Measurements from ENCODE around the gene MAP7.

MAP7 gene

GRCh38 chr6:136527831-136528230 is 22.4 kb downstream of the MAP7 start:
- CTCF ChIA-PET = interaction anchor here (1.2 kb wide), 2 partner anchors 11 to 12 kb away, joined by 4 read pairs; no protein-coding TSS in a partner anchor
- TF ChIP-seq CTCF (IDR thresholded peaks at IDR 0.05; ENCODE audit: control extremely low read depth, extremely low read depth, low read depth, missing control alignments) = no peak
- no peak for DNase-seq (ENCODE audit: extremely low spot score)
- POLR2A ChIA-PET = no interaction called here

GRCh38 chr6:136526937-136527336 is 23.3 kb downstream of the MAP7 start:
- no peak for DNase-seq (ENCODE audit: extremely low spot score)
- CTCF ChIA-PET = interaction anchor here (1.3 to 1.4 kb wide), 2 partner anchors 18 to 20 kb away, joined by 3 read pairs; no protein-coding TSS in a partner anchor
- POLR2A ChIA-PET = no interaction called here
- no peak for TF ChIP-seq CTCF (IDR thresholded peaks at IDR 0.05; ENCODE audit: control extremely low read depth, extremely low read depth, low read depth, missing control alignments)

- CTCF ChIA-PET = interaction anchor here (1.2 to 1.4 kb wide), 3 partner anchors 15 to 20 kb away, joined by 3 read pairs; no protein-coding TSS in a partner anchor
- peak; percentile 31 for DNase-seq (ENCODE audit: extremely low spot score)
- POLR2A ChIA-PET = no interaction called here
- TF ChIP-seq CTCF (IDR thresholded peaks at IDR 0.05; ENCODE audit: control extremely low read depth, extremely low read depth, low read depth, missing control alignments) = no peak
These were observed 23.9 kb downstream of the MAP7 start for GRCh38 chr6:136526196-136526930.

GRCh38 chr6:136525586-136526195 is 24.5 kb downstream of the MAP7 start:
- TF ChIP-seq CTCF (IDR thresholded peaks at IDR 0.05; ENCODE audit: control extremely low read depth, extremely low read depth, low read depth, missing control alignments) = no peak
- ChIA-PET CTCF (interaction anchor here (1.2 to 1.3 kb wide), 2 partner anchors 14 to 29 kb away, joined by 3 read pairs; no protein-coding TSS in a partner anchor), POLR2A (no interaction called here)
- no peak for DNase-seq (ENCODE audit: extremely low spot score)

- ChIA-PET CTCF (interaction anchor here (1.3 kb wide), 1 partner anchor 28 kb away, joined by 3 read pairs; no protein-coding TSS in a partner anchor), POLR2A (no interaction called here)
- no peak for TF ChIP-seq CTCF (IDR thresholded peaks at IDR 0.05; ENCODE audit: control extremely low read depth, extremely low read depth, low read depth, missing control alignments)
- DNase-seq (ENCODE audit: extremely low spot score) = no peak
These were observed 25.2 kb downstream of the MAP7 start for GRCh38 chr6:136524936-136525413.

- DNase-seq (ENCODE audit: extremely low spot score) = no peak
- no peak for TF ChIP-seq CTCF (IDR thresholded peaks at IDR 0.05; ENCODE audit: control extremely low read depth, extremely low read depth, low read depth, missing control alignments)
- ChIA-PET CTCF (interaction anchor here (1.3 kb wide), 1 partner anchor 27 kb away, joined by 3 read pairs; no protein-coding TSS in a partner anchor), POLR2A (no interaction called here)
These were observed 25.8 kb downstream of the MAP7 start for GRCh38 chr6:136524339-136524935.
